ENCODE measurements around the gene PSME2.

Gene PSME2

DNA sequence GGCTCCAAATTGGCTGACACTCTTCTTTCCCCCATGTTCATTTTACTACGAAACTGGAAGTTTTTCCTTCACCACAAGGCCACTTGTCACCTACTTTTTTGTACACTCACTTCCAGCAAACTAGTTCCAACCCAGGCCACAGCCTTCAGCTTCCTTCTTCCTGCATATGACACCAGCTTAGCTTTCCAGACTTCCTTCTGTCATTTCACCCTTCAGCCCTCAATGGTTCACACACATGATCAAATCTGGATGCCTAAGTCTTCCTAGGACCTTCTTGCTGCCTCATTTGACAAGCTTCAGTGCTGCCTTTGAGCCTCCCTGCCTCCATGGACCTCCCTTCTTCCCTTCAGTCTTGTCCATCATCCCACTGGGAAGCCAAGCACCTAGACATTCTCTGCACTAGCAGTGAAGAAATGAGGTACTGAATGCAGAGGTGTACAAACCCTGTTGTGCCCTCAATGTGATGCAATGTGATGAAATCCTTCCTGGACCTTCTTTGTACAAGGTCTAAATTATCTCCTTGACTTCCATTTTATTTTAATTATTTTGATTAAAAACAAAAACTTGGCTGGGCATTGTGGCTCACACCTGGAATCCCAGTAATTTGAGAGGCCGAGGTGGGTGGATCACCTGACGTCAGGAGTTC, 21.2 kb upstream of the PSME2 start:
- no peak for DNase-seq

GRCh38 chr14:24165785-24166184, 19.4 kb upstream of the PSME2 start:
- peaks cover 6% of the 10 kb centered on the region for H3K4me1 ChIP-seq
- TF ChIP-seq CTCF (IDR thresholded peaks at IDR 0.05; ENCODE audit: low read depth, low read length), result no peak
- no peak for DNase-seq
- no peaks in the 10 kb centered on the region for H3K27me3 ChIP-seq
- no peaks in the 10 kb centered on the region for H3K9me3 ChIP-seq
- no peak overlapping the region for H3K4me3 ChIP-seq (ENCODE audit: low read depth, low read length)
- H3K36me3 ChIP-seq, result no peaks in the 10 kb centered on the region

More for the DNA sequence above, 21.2 kb upstream of the PSME2 start:
- Histone ChIP-seq H3K27me3 (no peaks in the 10 kb centered on the region), H3K36me3 (no peaks in the 10 kb centered on the region), H3K4me3 (ENCODE audit: low read depth, low read length) (no peak overlapping the region), H3K9me3 (no peaks in the 10 kb centered on the region), H3K4me1 (no peaks in the 10 kb centered on the region)
- TF ChIP-seq CTCF (IDR thresholded peaks at IDR 0.05; ENCODE audit: low read depth, low read length), result no peak

DNA sequence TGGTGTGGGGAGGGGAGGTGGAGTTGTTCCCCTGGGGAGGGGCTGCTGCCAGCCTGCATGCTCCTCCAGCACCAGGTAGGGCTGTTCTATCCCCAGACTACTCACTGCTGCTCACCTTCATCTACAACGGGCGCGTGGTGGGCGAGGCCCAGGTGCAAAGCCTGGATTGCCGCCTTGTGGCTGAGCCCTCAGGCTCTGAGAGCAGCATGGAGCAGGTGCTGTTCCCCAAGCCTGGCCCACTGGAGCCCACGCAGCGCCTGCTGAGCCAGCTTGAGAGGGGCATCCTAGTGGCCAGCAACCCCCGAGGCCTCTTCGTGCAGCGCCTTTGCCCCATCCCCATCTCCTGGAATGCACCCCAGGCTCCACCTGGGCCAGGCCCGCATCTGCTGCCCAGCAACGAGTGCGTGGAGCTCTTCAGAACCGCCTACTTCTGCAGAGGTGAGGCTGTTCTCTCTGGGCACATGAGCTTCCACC, 18.1 kb upstream of the PSME2 start:
- TF ChIP-seq CTCF (IDR thresholded peaks at IDR 0.05; ENCODE audit: low read depth, low read length), result no peak
- peaks cover 8% of the 10 kb centered on the region for H3K4me1 ChIP-seq
- no peak overlapping the region for H3K4me3 ChIP-seq (ENCODE audit: low read depth, low read length)
- H3K9me3 ChIP-seq, result no peaks in the 10 kb centered on the region
- no peaks in the 10 kb centered on the region for H3K27me3 ChIP-seq
- H3K36me3 ChIP-seq, result 0 out of 2 replicates have a peak, but pooled peaks cover 2% of the 10 kb centered on the region
- no peak for DNase-seq

GRCh38 chr14:24162093-24162492, 15.7 kb upstream of the PSME2 start:
- Histone ChIP-seq H3K4me1 (peaks cover 8% of the 10 kb centered on the region), H3K4me3 (ENCODE audit: low read depth, low read length) (no peak overlapping the region), H3K27me3 (no peaks in the 10 kb centered on the region), H3K9me3 (no peaks in the 10 kb centered on the region), H3K36me3 (peaks cover 12% of the 10 kb centered on the region)
- TF ChIP-seq CTCF (IDR thresholded peaks at IDR 0.05; ENCODE audit: low read depth, low read length), result no peak
- DNase-seq, result no peak

- DNase-seq, result peak; percentile 96
- Histone ChIP-seq H3K36me3 (peaks cover 21% of the 10 kb centered on the region), H3K9me3 (no peaks in the 10 kb centered on the region), H3K27me3 (no peaks in the 10 kb centered on the region), H3K4me3 (ENCODE audit: low read depth, low read length) (peak within 1 kb of the TSS; percentile 65), H3K4me1 (peaks cover 8% of the 10 kb centered on the region)
- TF ChIP-seq CTCF (IDR thresholded peaks at IDR 0.05; ENCODE audit: low read depth, low read length), result peak; percentile 92
Measured at GRCh38 chr14:24160850-24161804, 14.7 kb upstream of the PSME2 start, which contains the start of gene IRF9. Gene IRF9 (plus strand): TSS chr14:24161265. CDS start chr14:24162145, 880 bp downstream.
